GM18870 (cell line): ENCODE data around the gene OBP2A.
"Not testable (repeated sequence)": the region's sequence is repeated elsewhere in the genome, so short reads cannot be mapped to it uniquely, and the experiment has no call there.

Source experiments
- ATAC-seq: cut with Tn5 transposase; IDR thresholded peaks from one replicate; pipeline ENCODE4 v1.9.1; 2021; ENCODE audit warnings: moderate library complexity; ENCODE audit not compliant: unreplicated experiment

Gene OBP2A

GRCh38 chr9:135526089-135526729 is 19.7 kb upstream of the OBP2A start:
- ATAC-seq, result no peak

GRCh38 chr9:135526730-135527571 is 19.0 kb upstream of the OBP2A start:
- ATAC-seq, result no peak

- ATAC-seq, result not testable (repeated sequence)
These were observed 17.0 kb upstream of the OBP2A start for GRCh38 chr9:135528842-135529435.

- no peak for ATAC-seq
These were observed 15.8 kb upstream of the OBP2A start for GRCh38 chr9:135530146-135530545.

GRCh38 chr9:135531096-135531495 is 14.8 kb upstream of the OBP2A start:
- no peak for ATAC-seq

- no peak for ATAC-seq
These were observed 12.8 kb upstream of the OBP2A start for GRCh38 chr9:135533113-135533512.

GRCh38 chr9:135533674-135534073 is 12.3 kb upstream of the OBP2A start:
- no peak for ATAC-seq

- ATAC-seq, result not testable (repeated sequence)
These were observed 11.7 kb upstream of the OBP2A start for GRCh38 chr9:135534192-135534711.

GRCh38 chr9:135534826-135535225 is 11.1 kb upstream of the OBP2A start:
- not testable (repeated sequence) for ATAC-seq

GRCh38 chr9:135535631-135536030 is 10.3 kb upstream of the OBP2A start:
- not testable (repeated sequence) for ATAC-seq

GRCh38 chr9:135536216-135536615 is 9.7 kb upstream of the OBP2A start:
- no peak for ATAC-seq

- ATAC-seq, result not testable (repeated sequence)
These were observed 2.5 kb upstream of the OBP2A start for GRCh38 chr9:135543262-135543894.

GRCh38 chr9:135544981-135545635 is 818 bp upstream of the OBP2A start:
- ATAC-seq, result no peak

GRCh38 chr9:135546792-135547617 is 1.1 kb downstream of the OBP2A start:
- ATAC-seq, result not testable (repeated sequence)

GRCh38 chr9:135547756-135548736 is 2.1 kb downstream of the OBP2A start:
- ATAC-seq, result no peak

GRCh38 chr9:135549478-135550343 is 3.8 kb downstream of the OBP2A start:
- not testable (repeated sequence) for ATAC-seq

- ATAC-seq, result no peak
These were observed 4.5 kb downstream of the OBP2A start for GRCh38 chr9:135550344-135550918.
